A673 (cell line): ENCODE data around the gene TOM1L2. TPM values are rescaled to one million over a fixed set of nuclear protein-coding genes. Genes with fewer than 3 reads are reported as not detected.

ENCODE experiments used
- BruUV-seq: library from RNA; stranded (reverse); fragments of 400-500 nt; replicated peaks from 2 replicates; lab custom pipeline; 2021; lab: Mats Ljungman, UMichigan
- CTCF ChIA-PET: fragments of 300-600 bp; sonication (Branson Sonifier 250); formaldehyde crosslinking; loops from one replicate; lab custom pipeline; 2022; ENCODE audit warnings: antibody characterized with exemption; lab: Charles Lee
- POLR2A ChIA-PET: fragments of 300-600 bp; sonication (Branson Sonifier 250); formaldehyde crosslinking; loops from one replicate; lab custom pipeline; 2022; ENCODE audit warnings: antibody characterized with exemption; ENCODE audit not compliant: low non-redundant PET; lab: Charles Lee
- DNase-seq: peaks from one replicate; pipeline ENCODE4 v3.0.0-alpha.2; 2015; ENCODE audit warnings: low spot score
- H3K27ac ChIP-seq: fragments of 200-600 bp; sonication (generic); 2 replicates; pipeline ENCODE4 v1.5.1; 2016; ENCODE audit warnings: mixed run types, low read depth, mild to moderate bottlenecking, mixed read lengths, antibody characterized with exemption, low read length; ENCODE audit not compliant: poor library complexity, severe bottlenecking
- H3K27me3 ChIP-seq: fragments of 200-600 bp; sonication (generic); replicated peaks from 2 replicates; pipeline ENCODE4 v1.6.1; 2017; ENCODE audit warnings: mixed run types, low read depth, mild to moderate bottlenecking, mixed read lengths, antibody characterized with exemption, low read length; ENCODE audit not compliant: insufficient read depth, poor library complexity
- H3K36me3 ChIP-seq: fragments of 200-600 bp; sonication (generic); 2 replicates; pipeline ENCODE4 v1.6.1; 2016; ENCODE audit warnings: mixed run types, mild to moderate bottlenecking, mixed read lengths, antibody characterized with exemption, low read length; ENCODE audit not compliant: insufficient read depth, poor library complexity, severe bottlenecking
- H3K4me1 ChIP-seq: fragments of 200-600 bp; sonication (generic); 2 replicates; pipeline ENCODE4 v1.6.1; 2017; ENCODE audit warnings: mixed run types, mild to moderate bottlenecking, mixed read lengths, antibody characterized with exemption, low read length; ENCODE audit not compliant: insufficient read depth, poor library complexity, severe bottlenecking
- H3K4me3 ChIP-seq: fragments of 200-600 bp; sonication (generic); 2 replicates; pipeline ENCODE4 v1.5.1; 2016; ENCODE audit warnings: low read depth, mixed run types, mild to moderate bottlenecking, mixed read lengths, low read length; ENCODE audit not compliant: poor library complexity, severe bottlenecking
- H3K9me3 ChIP-seq: fragments of 200-600 bp; sonication (generic); 2 replicates; pipeline ENCODE4 v1.6.1; 2016; ENCODE audit warnings: mixed run types, low read depth, mild to moderate bottlenecking, mixed read lengths, antibody characterized with exemption, low read length; ENCODE audit not compliant: poor library complexity, severe bottlenecking
- EZH2 ChIP-seq: fragments of 200-600 bp; sonication (generic); IDR thresholded peaks from 2 replicates; pipeline ENCODE4 v1.6.1; 2017; ENCODE audit warnings: borderline replicate concordance, low read depth, mild to moderate bottlenecking, mixed read lengths, antibody characterized with exemption, low read length; ENCODE audit not compliant: poor library complexity, severe bottlenecking
- intact Hi-C: fragments of 100-400 bp; cut with micrococcal nuclease; formaldehyde crosslinking; loops from one replicate; pipeline ENCODE4 v1.10.0; 2022; ENCODE audit not compliant: unreplicated experiment
- total RNA-seq: library from RNA; stranded (reverse); gene quantifications from 2 replicates; pipeline ENCODE4 v1.2.3, GENCODE V29; 2021
- TF ChIP-seq, protein P1 (sequence below): fragments of 300-800, 200-600 bp; sonication (generic); conservative IDR thresholded peaks from 2 replicates; pipeline ENCODE4 v1.5.1; 2017; ENCODE audit warnings: low read depth, mild to moderate bottlenecking, antibody characterized with exemption, low read length, moderate library complexity, mixed read lengths

The TOM1L2 gene
- total RNA-seq, 1 experiment from 2014 or later: 10.0 TPM

DNA sequence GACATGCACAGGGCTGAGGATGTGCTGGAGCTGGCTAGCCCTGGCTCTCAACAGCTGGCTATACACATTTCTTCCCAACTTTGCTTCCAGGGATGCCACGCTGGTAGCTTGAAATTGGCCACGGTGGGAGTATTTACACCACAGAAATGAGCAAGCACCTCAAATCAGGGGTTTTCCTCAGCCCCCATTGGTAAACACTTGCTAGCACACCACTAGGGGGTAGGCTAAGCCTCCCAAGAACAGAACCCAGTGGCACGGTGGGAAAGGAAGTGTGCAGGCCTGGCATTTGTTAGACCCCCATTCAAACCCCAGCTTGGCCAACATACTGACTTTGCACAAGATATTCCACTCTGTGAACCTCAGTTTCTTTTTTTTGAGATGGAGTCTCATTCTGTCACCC lies 13.4 kb upstream of the TOM1L2 start:
- no TSS peak for BruUV-seq
- TF ChIP-seq, protein P1, sequence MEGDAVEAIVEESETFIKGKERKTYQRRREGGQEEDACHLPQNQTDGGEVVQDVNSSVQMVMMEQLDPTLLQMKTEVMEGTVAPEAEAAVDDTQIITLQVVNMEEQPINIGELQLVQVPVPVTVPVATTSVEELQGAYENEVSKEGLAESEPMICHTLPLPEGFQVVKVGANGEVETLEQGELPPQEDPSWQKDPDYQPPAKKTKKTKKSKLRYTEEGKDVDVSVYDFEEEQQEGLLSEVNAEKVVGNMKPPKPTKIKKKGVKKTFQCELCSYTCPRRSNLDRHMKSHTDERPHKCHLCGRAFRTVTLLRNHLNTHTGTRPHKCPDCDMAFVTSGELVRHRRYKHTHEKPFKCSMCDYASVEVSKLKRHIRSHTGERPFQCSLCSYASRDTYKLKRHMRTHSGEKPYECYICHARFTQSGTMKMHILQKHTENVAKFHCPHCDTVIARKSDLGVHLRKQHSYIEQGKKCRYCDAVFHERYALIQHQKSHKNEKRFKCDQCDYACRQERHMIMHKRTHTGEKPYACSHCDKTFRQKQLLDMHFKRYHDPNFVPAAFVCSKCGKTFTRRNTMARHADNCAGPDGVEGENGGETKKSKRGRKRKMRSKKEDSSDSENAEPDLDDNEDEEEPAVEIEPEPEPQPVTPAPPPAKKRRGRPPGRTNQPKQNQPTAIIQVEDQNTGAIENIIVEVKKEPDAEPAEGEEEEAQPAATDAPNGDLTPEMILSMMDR: peak; percentile 40
- TF ChIP-seq EZH2: no peak
- ChIA-PET POLR2A (no interaction called here), CTCF (interaction anchor here (0.8 kb wide), 1 partner anchor 48 kb away, joined by 3 read pairs; no protein-coding TSS in a partner anchor)
- Histone ChIP-seq H3K36me3 (no peaks in the 10 kb centered on the region), H3K4me1 (no peaks in the 10 kb centered on the region), H3K9me3 (no peaks in the 10 kb centered on the region), H3K4me3 (no peak overlapping the region), H3K27ac (no peak overlapping the region), H3K27me3 (no peaks in the 10 kb centered on the region)
- intact Hi-C loops: no loop called here
- DNase-seq: peak; percentile 35

DNA sequence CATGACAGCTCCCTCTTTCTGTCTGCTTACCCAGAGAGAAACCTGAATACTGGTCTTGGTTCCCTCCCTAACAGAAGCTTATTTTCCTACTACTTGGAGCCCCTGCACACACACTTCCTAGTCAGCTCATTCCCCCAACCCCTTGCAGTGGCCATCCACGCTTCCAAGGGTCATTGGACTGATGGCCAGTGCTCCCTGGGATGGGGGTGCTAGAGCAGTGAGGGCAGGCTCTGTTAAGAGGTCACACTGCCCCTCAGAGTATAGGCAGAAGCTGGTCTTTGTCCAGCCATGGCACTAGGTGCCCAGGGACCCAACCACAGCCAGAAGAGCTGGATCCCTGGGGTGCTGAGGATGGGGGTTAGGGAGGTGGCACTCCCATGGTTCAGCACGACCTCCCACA lies 13.0 kb upstream of the TOM1L2 start:
- no peaks in the 10 kb centered on the region for H3K27me3 ChIP-seq
- TF ChIP-seq, protein P1: no peak
- TF ChIP-seq EZH2: no peak
- H3K4me3 ChIP-seq: no peak overlapping the region
- CTCF ChIA-PET: interaction anchor here (0.5 to 0.8 kb wide), 2 partner anchors 48 to 290 kb away, joined by 3 to 8 read pairs; no protein-coding TSS in a partner anchor
- H3K27ac ChIP-seq: no peak overlapping the region
- no peaks in the 10 kb centered on the region for H3K36me3 ChIP-seq
- POLR2A ChIA-PET: no interaction called here
- BruUV-seq: no TSS peak
- intact Hi-C loops: no loop called here
- H3K4me1 ChIP-seq: no peaks in the 10 kb centered on the region
- DNase-seq: no peak
- H3K9me3 ChIP-seq: no peaks in the 10 kb centered on the region

DNA sequence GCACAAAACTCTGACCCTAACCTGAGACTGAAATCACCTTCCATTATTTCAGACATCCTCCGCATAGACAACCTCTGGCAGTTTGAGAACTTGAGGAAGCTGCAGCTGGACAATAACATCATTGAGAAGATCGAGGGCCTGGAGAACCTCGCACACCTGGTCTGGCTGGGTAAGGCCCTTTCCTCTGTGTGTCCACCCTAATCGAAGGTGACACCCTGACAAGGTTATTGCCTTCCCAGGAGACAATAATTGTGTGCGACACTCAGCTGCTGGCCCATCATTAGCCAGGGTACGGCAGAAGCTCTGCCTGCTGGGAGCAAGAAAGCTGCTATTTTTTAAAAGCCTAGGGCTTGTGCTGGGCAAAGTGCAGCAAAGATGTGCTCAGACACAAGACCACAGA lies 11.6 kb upstream of the TOM1L2 start:
- no peak for DNase-seq
- TF ChIP-seq EZH2: no peak
- TF ChIP-seq, protein P1: no peak
- no TSS peak for BruUV-seq
- no peak overlapping the region for H3K27ac ChIP-seq
- CTCF ChIA-PET: no interaction called here
- H3K4me1 ChIP-seq: no peaks in the 10 kb centered on the region
- POLR2A ChIA-PET: no interaction called here
- H3K4me3 ChIP-seq: no peak overlapping the region
- no peaks in the 10 kb centered on the region for H3K9me3 ChIP-seq
- intact Hi-C loops: no loop called here
- H3K36me3 ChIP-seq: no peaks in the 10 kb centered on the region
- no peaks in the 10 kb centered on the region for H3K27me3 ChIP-seq
